Liver (tissue), 3 donors: Measurements from ENCODE around the gene SH3RF3.

Source experiments
- ATF3 ChIP-seq: IDR thresholded peaks from 2 replicates; pipeline ENCODE4 v1.6.1; 2016; ENCODE audit warnings: antibody characterized with exemption
- CTCF ChIP-seq: fragments of 150-350 bp; IDR thresholded peaks from 2 replicates; pipeline ENCODE4 v1.5.1; 2017; ENCODE audit warnings: improper control_type of control experiment, low read depth, low read length; ENCODE audit not compliant: missing input control
- EGR1 ChIP-seq, 2 donors: IDR thresholded peaks; 2 replicates each; pipeline ENCODE4 v1.6.1; 2016 to 2018; ENCODE audit warnings: antibody characterized with exemption in 2 of 2, low read depth in 2 of 2
- FOXA1 ChIP-seq: IDR thresholded peaks from 2 replicates; pipeline ENCODE4 v1.6.1; 2016; ENCODE audit warnings: antibody characterized with exemption
- GABPA ChIP-seq, 2 donors: IDR thresholded peaks in 1 of 2; conservative IDR thresholded peaks in 1 of 2; 2 replicates each; pipeline ENCODE4 v1.6.1; 2016; ENCODE audit warnings: antibody characterized with exemption in 2 of 2, mild to moderate bottlenecking in 1 of 2, moderate library complexity in 1 of 2
- HNF4G ChIP-seq: IDR thresholded peaks from 2 replicates; pipeline ENCODE4 v1.6.1; 2016; ENCODE audit warnings: antibody characterized with exemption
- JUND ChIP-seq, 2 donors: IDR thresholded peaks; 2 replicates each; pipeline ENCODE4 v1.6.1; 2016; ENCODE audit warnings: antibody characterized with exemption in 2 of 2
- MAX ChIP-seq: IDR thresholded peaks from 2 replicates; pipeline ENCODE4 v1.6.1; 2016; ENCODE audit warnings: antibody characterized with exemption
- RAD21 ChIP-seq, 2 donors: IDR thresholded peaks; 2 replicates each; pipeline ENCODE4 v1.6.1; 2016; ENCODE audit warnings: antibody characterized with exemption in 2 of 2, mild to moderate bottlenecking in 2 of 2
- SP1 ChIP-seq: IDR thresholded peaks from 2 replicates; pipeline ENCODE4 v1.6.1; 2018; ENCODE audit warnings: antibody characterized with exemption, mild to moderate bottlenecking
- TAF1 ChIP-seq: conservative IDR thresholded peaks from 2 replicates; pipeline ENCODE4 v1.6.1; 2016; ENCODE audit warnings: antibody characterized with exemption, mild to moderate bottlenecking
- YY1 ChIP-seq: IDR thresholded peaks from 2 replicates; pipeline ENCODE4 v1.6.1; 2016; ENCODE audit warnings: antibody characterized with exemption, mild to moderate bottlenecking
- TF ChIP-seq, protein P1 (sequence below): IDR thresholded peaks from 2 replicates; pipeline ENCODE4 v1.6.1; 2016; ENCODE audit warnings: antibody characterized with exemption
- TF ChIP-seq, protein P2 (sequence below): IDR thresholded peaks from 2 replicates; pipeline ENCODE4 v1.6.1; 2016; ENCODE audit warnings: antibody characterized with exemption, mild to moderate bottlenecking
- donor health status: healthy.
- donor health status: healthy.

GRCh38 chr2:109196081-109196875 is 67.3 kb downstream of the SH3RF3 start:
- TF ChIP-seq CTCF, result no peak
- no peak for TF ChIP-seq RAD21 (IDR thresholded peaks at IDR 0.05)
- TF ChIP-seq, protein P1, sequence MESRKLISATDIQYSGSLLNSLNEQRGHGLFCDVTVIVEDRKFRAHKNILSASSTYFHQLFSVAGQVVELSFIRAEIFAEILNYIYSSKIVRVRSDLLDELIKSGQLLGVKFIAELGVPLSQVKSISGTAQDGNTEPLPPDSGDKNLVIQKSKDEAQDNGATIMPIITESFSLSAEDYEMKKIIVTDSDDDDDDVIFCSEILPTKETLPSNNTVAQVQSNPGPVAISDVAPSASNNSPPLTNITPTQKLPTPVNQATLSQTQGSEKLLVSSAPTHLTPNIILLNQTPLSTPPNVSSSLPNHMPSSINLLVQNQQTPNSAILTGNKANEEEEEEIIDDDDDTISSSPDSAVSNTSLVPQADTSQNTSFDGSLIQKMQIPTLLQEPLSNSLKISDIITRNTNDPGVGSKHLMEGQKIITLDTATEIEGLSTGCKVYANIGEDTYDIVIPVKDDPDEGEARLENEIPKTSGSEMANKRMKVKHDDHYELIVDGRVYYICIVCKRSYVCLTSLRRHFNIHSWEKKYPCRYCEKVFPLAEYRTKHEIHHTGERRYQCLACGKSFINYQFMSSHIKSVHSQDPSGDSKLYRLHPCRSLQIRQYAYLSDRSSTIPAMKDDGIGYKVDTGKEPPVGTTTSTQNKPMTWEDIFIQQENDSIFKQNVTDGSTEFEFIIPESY, result no peak
- TF ChIP-seq, protein P2, sequence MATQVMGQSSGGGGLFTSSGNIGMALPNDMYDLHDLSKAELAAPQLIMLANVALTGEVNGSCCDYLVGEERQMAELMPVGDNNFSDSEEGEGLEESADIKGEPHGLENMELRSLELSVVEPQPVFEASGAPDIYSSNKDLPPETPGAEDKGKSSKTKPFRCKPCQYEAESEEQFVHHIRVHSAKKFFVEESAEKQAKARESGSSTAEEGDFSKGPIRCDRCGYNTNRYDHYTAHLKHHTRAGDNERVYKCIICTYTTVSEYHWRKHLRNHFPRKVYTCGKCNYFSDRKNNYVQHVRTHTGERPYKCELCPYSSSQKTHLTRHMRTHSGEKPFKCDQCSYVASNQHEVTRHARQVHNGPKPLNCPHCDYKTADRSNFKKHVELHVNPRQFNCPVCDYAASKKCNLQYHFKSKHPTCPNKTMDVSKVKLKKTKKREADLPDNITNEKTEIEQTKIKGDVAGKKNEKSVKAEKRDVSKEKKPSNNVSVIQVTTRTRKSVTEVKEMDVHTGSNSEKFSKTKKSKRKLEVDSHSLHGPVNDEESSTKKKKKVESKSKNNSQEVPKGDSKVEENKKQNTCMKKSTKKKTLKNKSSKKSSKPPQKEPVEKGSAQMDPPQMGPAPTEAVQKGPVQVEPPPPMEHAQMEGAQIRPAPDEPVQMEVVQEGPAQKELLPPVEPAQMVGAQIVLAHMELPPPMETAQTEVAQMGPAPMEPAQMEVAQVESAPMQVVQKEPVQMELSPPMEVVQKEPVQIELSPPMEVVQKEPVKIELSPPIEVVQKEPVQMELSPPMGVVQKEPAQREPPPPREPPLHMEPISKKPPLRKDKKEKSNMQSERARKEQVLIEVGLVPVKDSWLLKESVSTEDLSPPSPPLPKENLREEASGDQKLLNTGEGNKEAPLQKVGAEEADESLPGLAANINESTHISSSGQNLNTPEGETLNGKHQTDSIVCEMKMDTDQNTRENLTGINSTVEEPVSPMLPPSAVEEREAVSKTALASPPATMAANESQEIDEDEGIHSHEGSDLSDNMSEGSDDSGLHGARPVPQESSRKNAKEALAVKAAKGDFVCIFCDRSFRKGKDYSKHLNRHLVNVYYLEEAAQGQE, result no peak
- no peak for TF ChIP-seq TAF1
- no peak for TF ChIP-seq JUND (IDR thresholded peaks at IDR 0.05)
- TF ChIP-seq MAX, result no peak
- no peak for TF ChIP-seq SP1
- TF ChIP-seq YY1, result no peak
- no peak for TF ChIP-seq FOXA1
- TF ChIP-seq ATF3, result no peak
- TF ChIP-seq HNF4G, result no peak
- TF ChIP-seq EGR1 (IDR thresholded peaks at IDR 0.05; ENCODE audit: low read depth in 2 of 2), result no peak
- no peak for TF ChIP-seq GABPA (IDR thresholded peaks at IDR 0.05 in 1 of 2, conservative IDR thresholded peaks at IDR 0.05 in 1 of 2)
